ENCODE data around the gene PPP2R3B.
"Not testable (repeated sequence)": the region's sequence is repeated elsewhere in the genome, so short reads cannot be mapped to it uniquely, and the experiment has no call there.

The PPP2R3B gene

DNA sequence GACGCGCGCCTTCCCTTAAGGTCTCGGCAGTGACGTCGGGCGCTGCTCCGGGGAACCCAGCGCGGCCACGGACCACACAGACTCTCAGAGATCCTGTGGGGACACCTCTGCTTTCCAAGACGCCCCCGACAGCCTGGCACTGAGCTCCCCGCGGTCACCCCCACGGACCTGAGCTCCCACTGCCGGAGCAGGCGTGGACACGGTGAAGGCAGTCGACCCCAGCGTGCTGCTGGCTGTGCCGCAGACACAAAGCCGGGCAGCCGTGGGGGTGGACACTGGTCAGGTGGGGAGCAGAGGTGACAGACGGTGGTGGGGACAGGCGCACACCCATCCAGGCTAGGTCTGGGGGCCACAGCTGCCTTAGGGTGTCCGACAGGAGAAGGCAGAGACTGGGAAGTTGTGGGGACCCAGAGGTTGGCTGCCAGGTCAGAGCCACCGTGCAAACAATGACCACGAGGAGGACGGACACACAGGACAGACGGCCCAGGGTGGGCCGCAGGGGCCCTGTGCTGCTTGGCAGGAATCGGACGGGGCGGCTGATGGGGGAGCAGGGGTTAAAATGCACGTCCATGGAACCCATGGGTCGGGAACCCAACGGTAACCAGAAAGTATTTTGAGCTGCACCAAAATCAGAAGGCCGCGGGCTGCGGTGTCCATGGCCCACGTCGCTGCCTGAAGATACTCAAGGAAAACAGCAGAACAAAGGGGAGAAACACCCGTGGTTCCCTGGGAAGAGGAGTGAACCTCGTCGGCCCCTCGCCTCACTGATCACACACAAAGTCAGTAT is 51.5 kb downstream of the PPP2R3B start:
- DNase-seq, result no peak

DNA sequence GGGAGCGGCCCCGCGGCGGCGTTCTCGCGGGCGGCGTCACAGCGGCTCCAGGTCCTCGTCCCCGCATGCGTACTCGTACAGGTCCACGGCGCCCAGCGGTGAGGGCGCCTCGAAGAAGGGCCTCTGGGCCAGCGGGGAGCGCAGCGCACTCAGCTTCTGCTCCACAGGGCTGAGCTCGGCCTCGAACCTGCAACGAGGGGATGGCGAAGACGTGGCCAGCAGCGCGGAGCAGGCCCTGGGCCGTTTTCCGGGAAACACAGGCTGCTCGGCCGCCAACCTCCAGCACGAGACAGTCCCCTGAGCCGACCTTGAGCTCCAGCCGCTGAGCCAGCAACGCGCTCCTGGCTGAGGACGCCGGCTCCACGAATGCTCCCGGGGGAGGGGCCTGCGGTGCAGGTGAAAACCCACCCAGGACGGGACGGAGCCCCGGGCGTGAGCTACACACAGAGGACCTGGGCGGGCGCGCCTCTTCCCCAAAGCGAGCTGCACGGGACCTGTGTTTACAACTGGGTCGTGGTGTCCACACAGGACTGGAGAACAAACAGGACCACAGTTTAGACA is 52.3 kb downstream of the PPP2R3B start:
- no peak for DNase-seq

DNA sequence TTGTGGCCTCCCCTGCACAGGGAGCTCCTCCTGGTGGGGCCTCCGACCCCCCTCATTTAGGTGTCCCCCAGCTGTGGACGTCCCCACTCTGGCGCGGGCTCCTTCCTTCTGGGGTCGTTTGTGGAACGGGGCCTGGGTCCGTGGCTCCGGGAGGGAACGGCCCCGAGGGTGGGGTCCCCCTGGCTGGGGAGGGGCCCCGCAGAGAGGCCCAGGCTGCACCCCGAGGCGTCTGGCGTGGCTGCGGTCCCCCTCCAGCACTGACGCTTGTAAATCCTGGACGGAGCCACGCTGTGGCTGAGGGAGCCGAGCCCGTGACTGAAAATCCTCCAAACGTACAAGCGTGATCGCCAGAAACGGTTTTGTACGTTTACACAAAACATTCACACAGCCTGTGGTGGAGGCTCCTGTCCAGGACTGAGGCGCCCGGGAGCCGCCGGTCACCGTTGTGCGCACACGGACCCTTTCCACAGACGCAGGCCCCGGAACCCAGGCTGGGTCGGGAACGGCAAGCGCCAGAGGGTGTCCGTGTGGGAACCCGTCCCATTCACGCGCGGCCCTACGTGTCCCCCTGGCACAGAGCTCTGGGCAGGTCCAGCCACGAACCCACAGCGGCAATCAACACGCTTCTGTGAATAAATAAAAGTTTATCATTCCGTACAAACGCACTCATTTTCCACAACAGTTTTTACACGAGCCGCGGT is 52.9 kb downstream of the PPP2R3B start:
- DNase-seq, result no peak

DNA sequence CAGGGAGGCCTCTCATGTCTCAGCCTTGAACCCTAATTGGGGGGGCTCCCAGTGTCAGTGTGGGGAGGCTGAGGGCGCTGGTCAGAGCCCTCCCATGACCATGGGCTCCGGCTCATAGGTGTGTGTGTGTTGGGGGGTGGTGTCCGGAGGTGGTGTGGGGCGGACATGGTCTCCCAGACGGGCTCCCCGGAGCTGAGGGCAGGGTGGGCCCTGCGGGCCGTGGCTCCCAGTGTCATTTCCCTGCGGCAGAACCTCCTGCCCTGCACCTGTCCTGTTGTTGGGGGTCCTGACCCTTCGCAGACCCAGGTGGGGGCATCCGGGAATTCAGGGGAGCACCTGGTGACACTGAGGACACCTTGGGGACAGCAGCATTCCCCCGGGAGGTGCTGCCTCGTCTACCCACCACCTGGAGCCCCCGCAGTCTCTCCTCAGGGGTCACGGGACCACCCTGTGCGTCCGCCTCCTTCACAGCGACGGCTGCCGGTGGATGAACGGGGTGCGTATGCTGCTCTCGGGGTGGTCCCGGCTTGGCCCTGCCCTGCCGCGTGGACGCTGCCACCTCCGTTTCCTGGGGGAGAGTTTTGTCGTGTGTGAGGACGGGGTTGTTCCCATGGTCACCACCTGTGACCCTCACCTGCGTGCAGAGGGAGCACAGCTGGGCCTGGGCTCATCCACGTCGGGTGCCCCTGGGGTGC is 53.6 kb downstream of the PPP2R3B start:
- no peak for DNase-seq

DNA sequence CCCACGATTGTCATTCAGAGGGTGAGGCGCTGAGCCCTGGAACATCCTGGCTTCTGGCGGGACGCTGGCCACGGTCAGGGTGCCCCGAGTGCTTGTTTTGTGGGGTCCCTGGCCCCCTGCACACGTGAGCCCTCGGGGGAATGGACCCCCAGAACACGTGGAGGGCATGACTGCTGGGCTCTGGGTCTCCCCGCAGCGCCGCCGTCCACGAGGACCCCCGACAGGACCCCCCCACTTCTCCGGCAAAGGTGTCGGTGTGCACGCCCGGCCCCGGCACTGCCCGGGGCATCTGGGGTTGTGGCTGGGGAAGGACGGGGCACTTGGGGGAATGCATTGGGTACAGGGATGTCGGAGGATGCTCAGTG is 54.2 kb downstream of the PPP2R3B start:
- DNase-seq, result no peak

DNA sequence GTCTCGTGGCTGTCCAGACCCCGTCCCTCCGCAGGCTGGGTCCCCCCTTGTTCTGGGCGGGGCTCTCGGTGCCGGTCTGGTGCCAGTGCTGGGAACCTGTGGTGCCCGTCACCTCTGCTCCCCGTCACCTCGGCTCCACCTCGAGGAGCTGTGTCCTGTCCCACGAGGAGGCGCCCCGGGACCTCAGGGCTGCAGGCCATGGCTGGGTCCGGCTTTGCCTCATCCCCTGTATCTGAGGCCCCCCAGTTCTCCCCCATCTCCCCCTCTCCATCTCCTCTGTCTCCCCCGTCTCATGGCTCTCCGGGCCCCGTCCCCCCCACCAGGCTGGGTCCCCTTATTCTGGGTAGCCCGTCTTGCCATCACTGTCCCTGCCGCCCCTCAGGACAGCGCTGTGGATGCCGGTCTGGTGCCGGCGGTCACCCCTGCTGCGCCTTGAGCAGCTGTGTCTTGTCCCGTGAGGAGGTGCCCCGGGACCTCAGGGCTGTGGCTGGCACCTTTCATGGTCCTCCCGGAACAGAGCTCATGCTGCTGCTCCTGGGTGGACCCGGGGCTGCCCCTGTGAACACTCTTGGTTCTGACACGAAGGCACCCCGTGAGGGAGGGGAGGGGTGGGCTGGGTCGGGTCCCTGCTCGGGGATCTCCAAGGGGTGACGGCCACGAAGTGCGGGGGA is 54.7 kb downstream of the PPP2R3B start:
- DNase-seq, result no peak

DNA sequence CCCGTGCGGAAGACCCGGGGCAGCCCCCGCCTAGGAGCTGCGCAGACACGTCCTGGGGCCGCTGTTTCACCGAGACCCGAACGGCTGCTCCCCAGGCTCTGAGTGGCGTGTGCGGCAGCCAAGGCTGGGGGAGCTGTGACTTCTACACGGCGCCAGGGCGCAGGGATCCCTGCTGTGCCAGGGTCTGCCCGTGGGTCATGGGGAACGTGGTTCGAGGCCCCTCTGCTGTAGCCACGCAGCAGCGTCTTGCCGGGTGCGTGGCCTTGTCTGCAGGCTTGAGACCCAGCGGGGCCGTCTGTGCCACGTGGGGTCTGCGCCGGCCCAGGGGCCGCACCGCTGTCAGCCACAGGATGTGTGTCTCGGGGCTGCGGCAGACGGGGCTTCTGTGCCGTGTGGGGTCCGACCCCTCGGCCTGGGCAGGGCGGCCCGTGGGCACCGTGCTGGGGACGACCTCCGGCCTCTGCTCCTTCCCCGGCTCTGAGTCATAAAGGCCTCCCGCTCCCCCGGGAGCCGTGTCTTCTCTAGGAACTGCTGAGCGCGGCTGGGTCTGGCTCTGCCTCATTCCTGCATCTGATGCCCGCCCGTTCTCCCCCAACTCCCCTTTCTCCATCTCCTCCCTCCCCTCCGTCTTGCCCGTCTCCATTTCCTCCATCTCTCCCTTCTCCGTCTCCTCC is 55.4 kb downstream of the PPP2R3B start:
- no peak for DNase-seq

DNA sequence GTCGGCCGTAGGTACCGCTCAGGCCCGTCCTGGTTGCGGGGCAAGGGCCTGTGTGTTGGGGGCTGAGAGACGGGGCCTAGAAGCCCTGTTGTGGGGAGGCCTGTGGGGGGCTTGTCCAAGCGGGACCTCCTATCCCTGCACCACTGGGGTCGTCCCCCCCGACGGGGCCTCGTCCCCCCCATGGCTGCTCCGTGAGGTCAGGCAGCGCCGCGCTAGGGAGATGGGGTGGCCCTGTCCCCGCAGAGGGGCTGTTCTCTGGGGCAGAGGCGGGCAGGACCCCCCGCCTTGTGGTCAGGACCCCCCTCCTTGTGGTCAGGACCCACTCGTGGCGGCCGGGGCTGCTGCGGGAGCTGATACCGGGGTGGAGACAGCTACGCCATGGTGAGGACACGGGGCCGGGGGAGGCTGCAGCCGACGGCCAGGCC is 56.0 kb downstream of the PPP2R3B start:
- no peak for DNase-seq

DNA sequence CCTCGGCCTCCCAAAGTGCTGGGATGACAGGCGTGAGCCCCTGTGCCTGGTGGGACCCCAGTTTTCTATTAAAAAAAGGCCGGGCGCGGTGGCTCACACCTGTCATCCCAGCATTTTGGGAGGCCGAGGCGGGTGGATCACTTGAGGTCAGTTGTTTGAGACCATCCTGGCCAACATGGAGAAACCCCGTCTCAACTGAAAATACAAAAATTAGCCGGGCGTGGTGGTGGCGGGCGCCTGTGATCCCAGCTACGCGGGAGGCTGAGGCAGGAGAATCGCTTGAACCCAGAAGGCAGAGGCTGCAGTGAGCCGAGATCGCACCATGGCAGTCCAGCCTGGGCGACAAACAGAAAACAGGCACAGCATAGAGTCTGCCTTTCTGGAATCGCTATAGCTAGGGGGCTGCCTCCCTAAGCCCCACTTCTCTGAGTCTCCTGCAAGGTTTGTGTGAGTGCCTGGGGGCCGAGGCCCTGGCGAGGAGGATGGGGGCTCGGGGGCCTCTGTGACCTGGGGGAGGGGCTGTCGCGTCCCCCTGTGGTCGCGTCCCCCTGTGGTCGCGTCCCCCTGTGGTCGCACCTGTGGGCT is 56.5 kb downstream of the PPP2R3B start:
- DNase-seq, result not testable (repeated sequence)

DNA sequence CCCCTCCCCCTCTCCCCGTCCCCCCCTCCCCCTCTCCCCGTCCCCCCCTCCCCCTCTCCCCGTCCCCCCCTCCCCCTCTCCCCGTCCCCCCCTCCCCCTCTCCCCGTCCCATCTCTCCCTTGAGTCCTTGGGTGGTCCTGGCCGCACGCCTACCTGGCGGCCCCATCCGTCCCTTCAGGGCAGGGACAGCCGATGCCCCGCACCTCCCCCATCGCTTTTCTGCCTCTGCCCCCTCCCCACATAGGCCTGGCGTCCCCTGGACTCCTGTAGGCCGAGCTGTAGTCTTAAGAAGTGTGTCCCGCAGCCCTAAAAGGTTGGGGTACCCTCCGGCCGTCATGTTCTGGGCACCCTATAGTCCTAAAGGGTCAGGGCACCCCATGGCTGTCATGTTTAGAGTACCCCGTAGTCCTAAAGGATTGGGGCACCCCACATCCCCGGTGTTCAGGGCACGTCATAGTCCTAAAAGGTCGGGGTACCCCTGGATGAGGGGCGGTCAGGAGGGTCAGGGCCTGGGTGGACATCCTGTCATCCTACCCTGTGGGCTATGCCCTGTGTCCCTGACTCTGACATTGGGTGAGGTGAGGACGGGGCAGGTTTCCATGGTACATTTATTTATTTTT is 57.3 kb downstream of the PPP2R3B start:
- DNase-seq, result no peak

DNA sequence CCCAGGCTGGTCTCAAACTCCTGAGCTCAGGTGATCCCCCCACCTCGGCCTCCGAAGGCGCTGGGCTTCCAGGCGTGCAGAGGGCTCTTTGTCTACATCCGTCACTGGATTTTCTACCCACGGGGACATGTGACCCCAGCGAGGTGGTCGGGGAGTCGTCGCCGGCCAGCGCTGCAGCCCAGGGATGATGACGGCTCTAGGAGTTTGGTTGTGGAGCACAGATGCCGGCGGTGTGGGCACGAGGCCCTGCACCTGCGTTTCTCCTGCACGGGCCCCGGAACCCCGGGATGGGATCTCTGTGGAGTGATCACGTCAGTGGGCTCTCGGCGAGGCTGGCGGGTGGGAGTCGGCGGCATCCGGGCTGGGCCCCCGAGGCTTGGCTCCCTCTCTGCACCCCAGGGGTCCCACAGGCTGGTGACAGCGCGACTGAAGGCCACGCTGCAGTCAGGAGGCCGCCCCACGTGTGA is 59.0 kb downstream of the PPP2R3B start:
- DNase-seq, result no peak

DNA sequence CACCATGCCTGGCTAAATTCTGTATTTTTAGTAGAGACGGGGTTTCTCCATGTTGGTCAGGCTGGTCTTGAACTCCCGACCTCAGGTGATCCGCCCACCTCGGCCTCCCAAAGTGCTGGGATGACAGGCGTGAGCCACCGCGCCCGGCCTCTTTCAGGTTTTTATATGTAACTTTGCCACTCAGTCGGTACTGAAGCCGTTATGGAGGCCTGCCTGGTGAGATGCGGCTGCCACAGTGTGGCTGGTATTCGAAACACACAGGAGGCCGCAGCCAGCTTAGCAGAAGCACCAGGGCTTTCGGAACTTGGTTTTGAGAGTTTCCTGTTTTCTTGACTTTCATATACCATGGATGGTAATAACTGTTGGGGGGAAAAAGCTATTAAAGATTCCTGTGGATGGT is 62.0 kb downstream of the PPP2R3B start:
- DNase-seq, result not testable (repeated sequence)

DNA sequence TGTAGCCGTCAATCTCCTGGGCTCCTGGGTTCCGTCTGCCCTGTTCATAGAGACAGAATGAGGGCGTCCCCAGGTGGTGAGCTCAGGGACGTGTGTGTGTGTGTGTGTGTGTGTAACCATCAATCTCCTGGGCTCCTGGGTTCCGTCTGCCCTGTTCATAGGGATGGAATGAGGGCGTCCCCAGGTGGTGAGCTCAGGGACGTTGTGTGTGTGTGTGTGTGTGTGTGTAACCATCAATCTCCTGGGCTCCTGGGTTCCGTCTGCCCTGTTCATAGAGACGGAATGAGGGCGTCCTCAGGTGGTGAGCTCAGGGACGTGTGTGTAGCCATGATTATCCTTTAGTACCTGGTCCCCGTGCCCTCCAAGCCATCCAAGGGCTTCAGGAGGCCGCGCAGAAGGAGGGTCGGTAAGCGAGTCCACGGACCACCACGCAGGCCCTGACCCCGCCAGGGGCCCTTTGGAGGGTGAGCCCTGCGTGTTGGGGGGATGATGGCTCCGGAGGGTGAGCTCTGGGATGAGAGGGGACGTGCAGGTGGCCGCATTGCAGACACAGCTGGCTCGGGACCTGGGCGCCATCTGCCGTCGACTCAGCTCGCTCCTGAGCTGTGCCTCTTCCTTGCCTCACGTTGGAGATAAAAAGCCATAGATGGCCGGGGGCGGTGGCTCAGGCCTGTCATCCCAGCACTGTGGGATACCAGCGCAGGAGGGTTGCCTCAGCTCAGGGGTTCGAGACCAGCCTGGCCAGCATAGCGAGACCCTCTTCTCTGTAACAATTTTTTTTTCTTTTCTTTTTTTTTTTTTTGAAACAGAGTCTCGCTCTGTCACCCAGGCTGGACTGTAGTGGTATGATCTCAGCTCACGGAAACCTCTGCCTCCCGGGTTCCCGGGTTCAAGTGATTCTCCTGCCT is 62.7 kb downstream of the PPP2R3B start:
- no peak for DNase-seq

DNA sequence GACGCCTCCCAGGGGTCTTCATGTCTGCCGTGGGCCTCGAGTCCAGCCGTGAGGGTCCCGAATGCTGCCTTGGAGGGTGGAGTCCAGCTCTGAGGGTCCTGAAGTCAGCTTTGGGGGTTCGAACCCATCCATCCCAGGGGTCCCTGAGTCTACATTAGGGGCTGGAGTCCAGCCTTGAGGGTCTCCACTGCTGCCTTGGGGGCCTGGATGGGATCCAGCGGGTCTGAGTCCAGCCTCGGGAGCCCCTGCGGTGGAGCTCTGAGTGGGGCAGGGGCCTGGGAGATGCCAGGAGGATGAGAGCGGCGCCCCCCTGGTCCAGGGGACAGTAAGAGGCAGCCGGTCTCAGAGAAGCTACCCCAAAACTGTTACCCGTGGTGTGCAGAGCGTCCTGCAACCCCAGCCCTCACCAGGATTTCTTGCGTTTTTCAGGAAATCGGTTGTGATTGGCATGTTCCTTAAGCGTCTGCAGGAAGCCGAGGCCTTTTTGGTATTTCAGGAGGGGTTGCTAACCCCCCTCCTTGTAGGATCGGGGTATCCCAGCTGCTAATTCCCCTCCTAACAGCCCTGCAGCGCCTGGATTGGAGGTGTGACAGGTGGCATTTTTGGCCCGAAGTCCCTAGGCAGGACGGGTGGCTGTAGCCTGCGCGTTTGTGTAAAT is 66.5 kb downstream of the PPP2R3B start:
- DNase-seq, result no peak

DNA sequence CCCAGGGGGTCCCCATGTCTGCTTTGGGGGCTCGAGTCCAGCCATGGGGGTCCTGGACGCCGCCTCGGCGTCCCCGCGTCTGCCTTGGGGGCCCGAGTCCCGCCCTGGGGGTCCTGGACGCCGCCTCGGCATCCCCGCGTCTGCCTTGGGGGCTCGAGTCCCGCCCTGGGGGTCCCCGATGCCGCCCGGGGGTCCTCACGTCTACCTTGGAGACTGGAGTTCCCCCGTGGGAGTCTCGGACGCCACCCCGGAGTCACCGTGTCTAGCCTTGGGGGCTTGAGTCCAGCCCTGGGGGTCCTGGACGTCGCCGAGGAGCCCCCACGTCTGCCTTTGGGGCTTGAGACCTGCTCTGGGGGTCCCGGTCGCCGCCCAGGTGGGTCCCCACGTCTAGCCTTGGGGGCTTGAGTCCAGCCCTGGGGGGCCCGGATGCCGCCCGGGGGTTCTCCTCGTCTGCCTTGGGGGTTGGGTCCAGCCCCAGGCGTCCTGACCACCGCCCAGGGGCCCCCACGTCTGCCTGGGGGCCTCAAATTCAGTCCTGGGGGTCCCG is 67.1 kb downstream of the PPP2R3B start:
- no peak for DNase-seq

DNA sequence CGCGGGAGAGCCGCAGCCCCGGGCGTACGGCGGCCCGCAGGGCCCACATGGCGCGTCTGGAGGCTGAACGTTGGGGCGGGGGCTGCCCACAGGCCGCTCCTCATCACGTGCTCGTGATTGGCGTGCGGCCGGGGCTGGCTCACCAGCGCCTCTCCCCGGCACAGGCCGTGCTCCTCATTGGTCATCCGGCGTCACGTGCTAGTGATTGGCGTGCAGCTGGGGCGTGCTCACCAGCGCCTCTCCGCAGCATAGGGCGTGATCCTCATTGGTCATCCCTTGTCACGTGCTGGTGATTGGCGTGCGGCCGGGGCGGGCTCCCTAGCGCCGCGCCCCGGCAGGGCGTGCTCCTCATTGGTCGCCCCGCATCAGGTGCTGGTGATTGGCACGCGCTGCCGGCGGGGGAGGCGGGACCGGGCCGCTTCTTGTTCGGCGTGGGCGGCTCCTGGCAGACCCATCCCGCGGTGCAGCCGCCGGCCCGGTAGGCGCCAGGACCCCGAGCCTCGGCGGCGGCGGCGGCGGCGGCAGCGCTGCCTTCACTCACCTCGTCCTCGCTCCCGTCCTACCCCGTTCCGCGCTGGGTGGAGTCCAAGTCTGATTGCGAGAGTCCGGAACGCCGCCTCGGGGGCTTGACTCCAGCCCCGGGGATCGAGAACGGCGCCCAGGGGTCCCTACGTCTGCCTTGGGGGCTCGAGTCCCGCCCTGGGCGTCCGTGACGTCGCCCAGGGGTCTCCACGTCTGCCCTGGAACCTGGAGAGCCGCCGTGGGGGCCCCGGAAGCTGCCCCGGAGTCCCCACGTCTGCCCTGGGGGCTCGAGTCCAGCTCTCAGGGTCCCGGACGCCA is 67.7 kb downstream of the PPP2R3B start, which contains the start of gene GTPBP6:
GTPBP6 (minus strand) TSS at position 58 of the 840 bp plus-strand sequence; CDS start at position 49, 9 bp downstream.
- no peak for DNase-seq

DNA sequence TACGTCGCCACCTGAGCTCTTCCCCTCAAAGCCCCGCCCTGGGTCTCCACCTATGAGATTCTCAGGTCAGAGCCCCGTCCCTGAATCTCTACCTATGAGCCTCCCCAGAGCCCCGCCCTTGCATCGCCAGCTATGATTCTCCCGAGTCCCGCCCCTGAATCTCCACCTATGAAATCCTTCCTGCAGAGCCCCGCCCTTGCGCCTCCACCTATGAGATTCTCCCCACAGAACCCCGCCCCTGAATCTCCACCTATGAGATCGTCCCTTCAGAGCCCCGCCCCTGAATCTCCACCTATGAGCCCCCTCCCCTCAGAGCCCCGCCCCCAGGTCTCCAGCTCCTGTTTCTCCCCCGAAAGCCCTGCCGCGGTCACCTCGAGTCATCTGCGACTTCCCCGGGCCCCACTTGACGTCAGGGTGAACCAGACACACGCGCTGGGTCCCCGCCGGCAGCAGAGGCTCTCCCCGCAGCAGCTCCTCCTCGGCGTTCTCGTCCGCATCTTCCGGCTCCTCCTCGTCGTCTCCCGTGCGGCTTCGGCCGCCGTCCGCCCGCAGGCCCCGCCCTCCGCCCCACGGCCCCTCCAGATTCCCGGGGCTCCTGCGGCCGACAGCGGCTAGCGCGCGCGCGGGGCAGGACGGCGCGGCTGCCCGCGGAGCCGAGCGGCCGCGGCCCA is 68.5 kb downstream of the PPP2R3B start:
- DNase-seq, result no peak

Measured in NCI-H2029 treated with DMSO at 0.1 percent for 48 hours (cell line).